ENCODE measurements around the gene ODAD2.

DNA sequence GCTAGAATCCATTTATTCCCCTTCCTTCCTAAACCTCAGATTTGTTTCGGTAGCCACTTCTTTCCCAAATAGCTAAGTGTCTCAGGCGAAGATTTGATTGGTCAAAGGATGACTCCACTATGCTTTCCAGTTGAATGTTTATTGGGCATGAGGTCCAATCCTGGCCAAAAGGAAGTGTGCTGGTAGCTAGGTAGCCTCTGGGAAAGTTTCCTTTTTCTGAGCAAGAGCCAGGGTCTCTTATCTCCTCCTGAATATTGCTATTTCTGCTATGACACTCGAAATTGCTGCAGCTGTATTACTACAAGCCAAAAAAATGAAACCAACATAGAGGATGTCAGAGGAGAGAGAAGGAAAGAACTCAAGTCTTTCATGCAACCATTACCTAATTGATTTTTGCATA, 199.8 kb downstream of the ODAD2 start:
- TF ChIP-seq POLR2AphosphoS5 (IDR thresholded peaks at IDR 0.05) (no peak), POLR2A (IDR thresholded peaks at IDR 0.05) (no peak)
- TF ChIP-seq, protein P1, sequence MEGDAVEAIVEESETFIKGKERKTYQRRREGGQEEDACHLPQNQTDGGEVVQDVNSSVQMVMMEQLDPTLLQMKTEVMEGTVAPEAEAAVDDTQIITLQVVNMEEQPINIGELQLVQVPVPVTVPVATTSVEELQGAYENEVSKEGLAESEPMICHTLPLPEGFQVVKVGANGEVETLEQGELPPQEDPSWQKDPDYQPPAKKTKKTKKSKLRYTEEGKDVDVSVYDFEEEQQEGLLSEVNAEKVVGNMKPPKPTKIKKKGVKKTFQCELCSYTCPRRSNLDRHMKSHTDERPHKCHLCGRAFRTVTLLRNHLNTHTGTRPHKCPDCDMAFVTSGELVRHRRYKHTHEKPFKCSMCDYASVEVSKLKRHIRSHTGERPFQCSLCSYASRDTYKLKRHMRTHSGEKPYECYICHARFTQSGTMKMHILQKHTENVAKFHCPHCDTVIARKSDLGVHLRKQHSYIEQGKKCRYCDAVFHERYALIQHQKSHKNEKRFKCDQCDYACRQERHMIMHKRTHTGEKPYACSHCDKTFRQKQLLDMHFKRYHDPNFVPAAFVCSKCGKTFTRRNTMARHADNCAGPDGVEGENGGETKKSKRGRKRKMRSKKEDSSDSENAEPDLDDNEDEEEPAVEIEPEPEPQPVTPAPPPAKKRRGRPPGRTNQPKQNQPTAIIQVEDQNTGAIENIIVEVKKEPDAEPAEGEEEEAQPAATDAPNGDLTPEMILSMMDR (IDR thresholded peaks at IDR 0.05): no peak

All from transverse colon (tissue), 4 donors.